Glutamatergic neuron (in vitro differentiated cells): Measurements from ENCODE around the gene CHURC1. TPM values are rescaled to one million over a fixed set of nuclear protein-coding genes. Genes with fewer than 3 reads are reported as not detected.

Source experiments
- DNase-seq: peaks from one replicate; pipeline ENCODE4 v3.0.0; 2022
- H3K27ac Mint-ChIP-seq: one replicate; pipeline ENCODE4 v1.8.0; 2020; ENCODE audit warnings: mild to moderate bottlenecking, mixed read lengths, inconsistent platforms; ENCODE audit not compliant: unreplicated experiment
- H3K27me3 Mint-ChIP-seq: one replicate; pipeline ENCODE4 v1.8.0; 2020; ENCODE audit warnings: mild to moderate bottlenecking, moderate library complexity, mixed read lengths, inconsistent platforms; ENCODE audit not compliant: unreplicated experiment
- H3K36me3 Mint-ChIP-seq: one replicate; pipeline ENCODE4 v1.8.0; 2020; ENCODE audit warnings: mild to moderate bottlenecking, mixed read lengths, inconsistent platforms; ENCODE audit not compliant: unreplicated experiment
- H3K4me1 Mint-ChIP-seq: one replicate; pipeline ENCODE4 v1.8.0; 2020; ENCODE audit warnings: mild to moderate bottlenecking, low read depth, mixed read lengths, inconsistent platforms; ENCODE audit not compliant: unreplicated experiment
- H3K4me3 Mint-ChIP-seq: one replicate; pipeline ENCODE4 v1.8.0; 2020; ENCODE audit warnings: mild to moderate bottlenecking, mixed read lengths, inconsistent platforms; ENCODE audit not compliant: unreplicated experiment
- H3K9me3 Mint-ChIP-seq: one replicate; pipeline ENCODE4 v1.8.0; 2020; ENCODE audit warnings: mild to moderate bottlenecking, moderate library complexity, mixed read lengths, inconsistent platforms; ENCODE audit not compliant: unreplicated experiment
- CTCF ChIP-seq: fragments of 200-600 bp; sonication (generic); IDR thresholded peaks from one replicate; pipeline ENCODE4 v1.5.0; 2021; ENCODE audit not compliant: partially characterized antibody, unreplicated experiment
- total RNA-seq: library from RNA; stranded (reverse); fragmentation: NEBNext Ultra II Directional; extraction: Animal tissue kit (Norgen Biotek cat#: 25700); gene quantifications from one replicate; pipeline ENCODE4 v1.2.1, GENCODE V29; 2021; ENCODE audit not compliant: unreplicated experiment

The CHURC1 gene
- total RNA-seq, 1 donor from 2014 or later = 40.6 TPM

- Mint-ChIP-seq H3K9me3 (no peaks in the 10 kb centered on the region), H3K4me1 (no peaks in the 10 kb centered on the region), H3K27me3 (peaks cover 8% of the 10 kb centered on the region)
Observed at GRCh38 chr14:64877846-64878245, 36.4 kb upstream of the CHURC1 start.

DNA sequence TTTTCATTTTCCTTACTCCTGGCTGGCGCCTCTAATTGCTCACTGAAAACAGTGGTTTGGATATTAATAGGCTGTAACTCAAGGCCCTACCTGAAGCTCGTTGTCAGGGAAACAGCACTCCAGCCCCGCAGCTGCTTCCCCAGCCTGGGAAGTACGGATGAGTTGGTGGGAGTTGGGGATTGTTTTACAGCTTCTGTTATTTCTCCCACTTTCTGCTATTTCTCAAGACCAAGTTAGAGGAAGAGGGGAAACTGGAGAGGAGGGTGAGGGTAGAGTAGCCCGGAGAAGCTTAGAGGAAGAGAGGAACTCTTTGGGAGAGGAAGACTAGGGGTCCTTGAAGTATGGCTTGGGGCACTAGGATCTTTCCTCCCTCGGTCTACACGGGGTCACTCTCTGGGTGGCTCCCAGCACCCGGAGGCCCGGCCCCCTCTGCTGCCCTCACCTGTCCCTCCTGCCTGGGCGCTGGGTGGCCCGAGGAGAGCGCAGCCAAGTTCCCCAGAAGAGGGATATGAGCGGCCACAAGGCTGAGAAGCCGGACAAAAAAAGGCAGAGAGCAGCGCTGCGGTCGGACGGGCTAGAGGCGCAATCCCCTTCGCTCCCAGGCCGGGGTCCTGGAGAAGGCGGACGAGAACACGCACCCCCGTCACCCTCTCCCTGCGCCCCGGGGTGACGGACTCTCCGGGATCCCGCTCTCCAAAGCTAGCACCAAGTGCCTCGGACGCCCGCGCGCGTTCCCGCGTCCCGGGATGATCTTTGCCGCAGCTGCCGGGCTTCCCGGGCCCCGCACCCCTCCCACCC, 35.2 kb upstream of the CHURC1 start:
- peak overlapping the region; percentile 64 for H3K4me3 Mint-ChIP-seq
- H3K36me3 Mint-ChIP-seq = no peaks in the 10 kb centered on the region
- H3K27ac Mint-ChIP-seq = no peak overlapping the region
- H3K9me3 Mint-ChIP-seq = no peaks in the 10 kb centered on the region
- no peaks in the 10 kb centered on the region for H3K4me1 Mint-ChIP-seq
- H3K27me3 Mint-ChIP-seq = peaks cover 8% of the 10 kb centered on the region
- TF ChIP-seq CTCF = no peak
- DNase-seq = peak; percentile 30

More at GRCh38 chr14:64877846-64878245, 36.4 kb upstream of the CHURC1 start:
- Mint-ChIP-seq H3K36me3 (no peaks in the 10 kb centered on the region), H3K27ac (no peak overlapping the region), H3K4me3 (no peak overlapping the region)
- no peak for DNase-seq
- TF ChIP-seq CTCF = no peak

DNA sequence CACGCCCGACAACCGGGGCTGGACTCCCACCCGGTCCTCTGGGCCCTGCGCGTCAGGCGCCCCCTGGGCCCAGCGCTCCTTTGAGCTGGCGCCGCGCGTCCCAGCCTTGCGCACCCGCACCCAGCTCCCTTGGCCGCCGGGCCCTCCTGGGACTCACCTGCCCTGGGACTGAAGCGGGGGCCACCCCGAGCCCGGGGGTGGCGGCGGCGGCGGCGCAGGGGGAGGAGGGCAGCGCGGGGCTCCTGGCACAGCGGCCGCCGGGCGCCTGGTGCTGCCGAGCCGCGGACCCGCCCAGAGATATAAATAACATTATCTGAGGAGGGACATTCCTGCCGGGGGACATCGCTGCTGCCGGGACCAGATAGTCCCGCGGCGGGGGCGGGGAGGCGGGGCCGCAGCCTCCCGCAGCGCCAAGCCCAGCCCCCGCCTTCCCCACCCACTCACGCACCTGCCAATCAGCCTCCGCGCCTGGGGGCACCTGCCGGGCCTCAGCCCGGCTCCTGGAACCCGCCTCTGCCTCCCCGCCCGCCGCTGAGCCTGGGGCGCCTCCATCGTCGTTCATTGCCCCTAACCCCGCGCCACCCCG, 34.5 kb upstream of the CHURC1 start, which contains the start of gene SPTB:
TSS of gene SPTB (minus strand) at position 273 of the 586 bp plus-strand sequence. CDS start 56,813 bp downstream, outside the sequence.
- Mint-ChIP-seq H3K27ac (no peak within 1 kb of the TSS), H3K4me3 (peak within 1 kb of the TSS; percentile 77), H3K4me1 (no peaks in the 10 kb centered on the region), H3K27me3 (peaks cover 8% of the 10 kb centered on the region), H3K36me3 (no peaks in the 10 kb centered on the region), H3K9me3 (no peaks in the 10 kb centered on the region)
- no peak for TF ChIP-seq CTCF
- peak; percentile 37 for DNase-seq

DNA sequence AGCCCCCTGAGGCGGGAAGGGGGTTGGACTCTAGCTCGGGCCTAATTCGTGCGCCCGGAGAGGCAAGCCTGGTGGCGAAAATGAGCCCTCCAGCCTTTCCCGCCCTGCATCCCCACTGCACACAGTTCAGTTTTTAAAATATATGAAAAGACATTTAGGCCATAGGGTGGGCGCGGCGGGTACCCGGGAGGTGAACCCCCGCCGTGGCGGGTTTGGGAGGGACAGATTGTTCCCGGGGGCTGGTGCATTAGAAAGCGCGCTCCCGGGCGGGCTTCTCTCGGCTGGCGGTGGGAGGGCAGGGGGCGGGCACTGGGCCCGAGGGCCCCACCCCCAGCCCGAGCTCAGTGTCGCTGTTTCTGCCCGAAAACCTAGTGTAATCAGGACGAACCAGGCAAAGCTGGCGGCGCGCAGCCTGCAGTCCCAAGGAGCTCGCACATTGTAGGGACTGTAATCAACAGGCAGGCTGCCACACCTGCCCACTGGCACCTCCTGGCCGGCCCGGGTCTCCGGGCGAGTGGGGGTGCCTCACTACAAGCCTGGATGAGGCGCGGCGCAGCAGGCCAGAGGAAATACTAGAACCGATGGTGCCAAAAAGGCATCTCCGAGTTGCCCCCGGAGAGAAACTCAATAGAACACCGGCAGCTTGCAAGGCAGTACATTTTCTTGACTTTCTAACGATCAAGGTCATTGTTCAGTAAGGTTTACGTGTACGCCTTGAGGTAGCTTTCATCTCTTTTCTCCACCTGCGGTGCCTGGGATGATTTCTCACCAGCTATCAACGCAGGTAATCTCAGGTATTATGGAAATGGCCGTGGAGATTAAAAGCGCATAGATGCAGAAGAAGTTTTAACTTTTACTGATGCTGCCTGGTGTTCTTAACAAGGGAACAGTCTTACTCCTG, 33.8 kb upstream of the CHURC1 start:
- H3K36me3 Mint-ChIP-seq = no peaks in the 10 kb centered on the region
- TF ChIP-seq CTCF = no peak
- peak; percentile 50 for DNase-seq
- peaks cover 8% of the 10 kb centered on the region for H3K27me3 Mint-ChIP-seq
- peak overlapping the region; percentile 77 for H3K4me3 Mint-ChIP-seq
- no peaks in the 10 kb centered on the region for H3K9me3 Mint-ChIP-seq
- no peak overlapping the region for H3K27ac Mint-ChIP-seq
- H3K4me1 Mint-ChIP-seq = no peaks in the 10 kb centered on the region
